Natural killer cell treated with Interleukin-12 subunit alpha and Interleukin-12 subunit beta and Interleukin-15 and Interleukin-18, amount 100 ng/mL, for 72 hours (primary cell): ENCODE data around the gene UIMC1. TPM values are rescaled to one million over a fixed set of nuclear protein-coding genes. Genes with fewer than 3 reads are reported as not detected.
A peak's percentile ranks its signal among the peaks of the same experiment; 100 is the strongest.
"Not testable (repeated sequence)": the region's sequence is repeated elsewhere in the genome, so short reads cannot be mapped to it uniquely, and the experiment has no call there.

Experiments used
- ATAC-seq, 2 donors: fragments of 150-1000 bp; cut with Tn5 transposase in 1 of 2; sonication (Bioruptor Pico), chemical (Tn5 transposase) in 1 of 2; 2 replicates each; pipeline ENCODE4 v1.10.0; 2021
- DNase-seq: peaks from one replicate; pipeline ENCODE4 v3.0.0; 2022; ENCODE audit warnings: low spot score
- H3K27ac Mint-ChIP-seq, 2 donors: 1 replicate in 1 of 2; 2 replicates in 1 of 2; pipeline ENCODE4 v1.8.0; 2022; ENCODE audit warnings: mixed read lengths in 2 of 2, mild to moderate bottlenecking in 1 of 2, moderate library complexity in 1 of 2
- H3K27me3 Mint-ChIP-seq, 2 donors: 1 replicate in 1 of 2; 2 replicates in 1 of 2; pipeline ENCODE4 v1.8.0; 2022; ENCODE audit warnings: mixed read lengths in 2 of 2
- H3K36me3 Mint-ChIP-seq: one replicate; pipeline ENCODE4 v1.8.0; 2022; ENCODE audit warnings: mixed read lengths
- H3K4me1 Mint-ChIP-seq, 2 donors: 1 replicate in 1 of 2; 2 replicates in 1 of 2; pipeline ENCODE4 v1.8.0; 2022; ENCODE audit warnings: low read depth in 2 of 2, mixed read lengths in 2 of 2, mild to moderate bottlenecking in 1 of 2
- H3K4me3 Mint-ChIP-seq: one replicate; pipeline ENCODE4 v1.8.0; 2022; ENCODE audit warnings: mixed read lengths
- H3K9me3 Mint-ChIP-seq: 2 replicates; pipeline ENCODE4 v1.8.0; 2022; ENCODE audit warnings: mixed read lengths
- total RNA-seq, 2 donors: library from RNA; stranded (reverse); gene quantifications; one replicate each; pipeline ENCODE4 v1.2.3, GENCODE V29; 2022

UIMC1 gene
- total RNA-seq, 2 donors from 2014 or later = 41.3 to 74.9 TPM

GRCh38 chr5:176996780-176997179 lies 9.8 kb downstream of the UIMC1 start:
- no peaks in the 10 kb centered on the region for H3K9me3 Mint-ChIP-seq
- H3K4me3 Mint-ChIP-seq = no peak overlapping the region
- H3K27ac Mint-ChIP-seq = no peak overlapping the region
- no peaks in the 10 kb centered on the region for H3K36me3 Mint-ChIP-seq
- peaks cover 38 to 54% of the 10 kb centered on the region in 2 donors for H3K4me1 Mint-ChIP-seq
- ATAC-seq (no peak), DNase-seq (no peak)
- no peaks in the 10 kb centered on the region for H3K27me3 Mint-ChIP-seq

GRCh38 chr5:176995896-176996767 lies 10.4 kb downstream of the UIMC1 start:
- peak overlapping the region in 1 of 2 donors; percentile 33 for H3K27ac Mint-ChIP-seq
- H3K4me3 Mint-ChIP-seq = no peak overlapping the region
- H3K9me3 Mint-ChIP-seq = no peaks in the 10 kb centered on the region
- H3K36me3 Mint-ChIP-seq = no peaks in the 10 kb centered on the region
- ATAC-seq = no peak
- no peak for DNase-seq
- H3K4me1 Mint-ChIP-seq = peaks cover 36 to 52% of the 10 kb centered on the region in 2 donors
- no peaks in the 10 kb centered on the region for H3K27me3 Mint-ChIP-seq

- ATAC-seq (no peak), DNase-seq (no peak)
- Mint-ChIP-seq H3K4me3 (no peak overlapping the region), H3K27me3 (no peaks in the 10 kb centered on the region), H3K9me3 (no peaks in the 10 kb centered on the region), H3K4me1 (peaks cover 34 to 46% of the 10 kb centered on the region in 2 donors), H3K27ac (no peak overlapping the region), H3K36me3 (no peaks in the 10 kb centered on the region)
Measured at GRCh38 chr5:176995122-176995490, 11.5 kb downstream of the UIMC1 start.

GRCh38 chr5:176994460-176995121 lies 12.0 kb downstream of the UIMC1 start:
- Mint-ChIP-seq H3K36me3 (no peaks in the 10 kb centered on the region), H3K27ac (no peak overlapping the region), H3K9me3 (no peaks in the 10 kb centered on the region), H3K27me3 (no peaks in the 10 kb centered on the region), H3K4me3 (no peak overlapping the region), H3K4me1 (peaks cover 29 to 41% of the 10 kb centered on the region in 2 donors)
- DNase-seq (no peak), ATAC-seq (no peak)

GRCh38 chr5:176993081-176993480 lies 13.5 kb downstream of the UIMC1 start:
- not testable (repeated sequence) for H3K36me3 Mint-ChIP-seq, H3K4me3 Mint-ChIP-seq, H3K27me3 Mint-ChIP-seq, ATAC-seq, H3K27ac Mint-ChIP-seq, H3K9me3 Mint-ChIP-seq, DNase-seq
- H3K4me1 Mint-ChIP-seq = peaks cover 31 to 41% of the 10 kb centered on the region in 2 donors

GRCh38 chr5:176987583-176987982 lies 19.0 kb downstream of the UIMC1 start:
- Mint-ChIP-seq H3K9me3 (no peaks in the 10 kb centered on the region), H3K36me3 (no peaks in the 10 kb centered on the region), H3K4me1 (peaks cover 11 to 17% of the 10 kb centered on the region in 2 donors), H3K27me3 (no peaks in the 10 kb centered on the region), H3K4me3 (no peak overlapping the region), H3K27ac (no peak overlapping the region)
- ATAC-seq = no peak
- DNase-seq = no peak

- Mint-ChIP-seq H3K27ac (no peak overlapping the region), H3K27me3 (no peaks in the 10 kb centered on the region)
Measured at GRCh38 chr5:176986280-176986679, 20.3 kb downstream of the UIMC1 start.

GRCh38 chr5:176985516-176985915 lies 21.1 kb downstream of the UIMC1 start:
- Mint-ChIP-seq H3K4me1 (peaks cover 11 to 17% of the 10 kb centered on the region in 2 donors), H3K27me3 (no peaks in the 10 kb centered on the region), H3K9me3 (no peaks in the 10 kb centered on the region), H3K36me3 (no peaks in the 10 kb centered on the region), H3K27ac (no peak overlapping the region), H3K4me3 (no peak overlapping the region)
- ATAC-seq (peak in 1 of 2 donors; percentile 49), DNase-seq (no peak)

More at GRCh38 chr5:176986280-176986679, 20.3 kb downstream of the UIMC1 start:
- Mint-ChIP-seq H3K4me3 (no peak overlapping the region), H3K9me3 (no peaks in the 10 kb centered on the region), H3K36me3 (no peaks in the 10 kb centered on the region), H3K4me1 (peaks cover 11 to 17% of the 10 kb centered on the region in 2 donors)
- no peak for DNase-seq
- ATAC-seq = no peak

- not testable (repeated sequence) for H3K9me3 Mint-ChIP-seq, H3K4me3 Mint-ChIP-seq, H3K27me3 Mint-ChIP-seq, ATAC-seq, H3K36me3 Mint-ChIP-seq, H3K27ac Mint-ChIP-seq, DNase-seq
- peaks cover 17 to 18% of the 10 kb centered on the region in 2 donors for H3K4me1 Mint-ChIP-seq
Measured at GRCh38 chr5:176984176-176984575, 22.4 kb downstream of the UIMC1 start.

GRCh38 chr5:176983593-176983992 lies 23.0 kb downstream of the UIMC1 start:
- H3K4me3 Mint-ChIP-seq, DNase-seq, H3K36me3 Mint-ChIP-seq, H3K27me3 Mint-ChIP-seq, ATAC-seq, H3K9me3 Mint-ChIP-seq: not testable (repeated sequence)
- Mint-ChIP-seq H3K4me1 (peaks cover 17 to 18% of the 10 kb centered on the region in 2 donors), H3K27ac (peak overlapping the region in 1 of 2 donors; percentile 57)

- not testable (repeated sequence) for H3K9me3 Mint-ChIP-seq, DNase-seq, H3K36me3 Mint-ChIP-seq, ATAC-seq, H3K27me3 Mint-ChIP-seq, H3K4me3 Mint-ChIP-seq
- Mint-ChIP-seq H3K4me1 (peaks cover 13 to 14% of the 10 kb centered on the region in 2 donors), H3K27ac (peak overlapping the region in 1 of 2 donors; percentile 57)
Measured at GRCh38 chr5:176983112-176983511, 23.5 kb downstream of the UIMC1 start.

GRCh38 chr5:176980818-176981217 lies 25.8 kb downstream of the UIMC1 start:
- H3K9me3 Mint-ChIP-seq = no peaks in the 10 kb centered on the region
- ATAC-seq (no peak), DNase-seq (no peak)
- H3K36me3 Mint-ChIP-seq = peaks cover 6% of the 10 kb centered on the region
- no peaks in the 10 kb centered on the region for H3K27me3 Mint-ChIP-seq
- peaks cover 9 to 11% of the 10 kb centered on the region in 2 donors for H3K4me1 Mint-ChIP-seq
- no peak overlapping the region for H3K27ac Mint-ChIP-seq
- H3K4me3 Mint-ChIP-seq = no peak overlapping the region

GRCh38 chr5:176979669-176980068 lies 26.9 kb downstream of the UIMC1 start:
- H3K27me3 Mint-ChIP-seq = no peaks in the 10 kb centered on the region
- no peak overlapping the region for H3K4me3 Mint-ChIP-seq
- no peaks in the 10 kb centered on the region for H3K9me3 Mint-ChIP-seq
- H3K4me1 Mint-ChIP-seq = peaks cover 10 to 13% of the 10 kb centered on the region in 2 donors
- H3K27ac Mint-ChIP-seq = no peak overlapping the region
- peaks cover 12% of the 10 kb centered on the region for H3K36me3 Mint-ChIP-seq
- no peak for DNase-seq
- peak in 1 of 2 donors; percentile 62 for ATAC-seq

GRCh38 chr5:176965633-176966032 lies 40.9 kb downstream of the UIMC1 start:
- peaks cover under 1 to 2% of the 10 kb centered on the region in 2 donors for H3K4me1 Mint-ChIP-seq
- H3K4me3 Mint-ChIP-seq = no peak overlapping the region
- ATAC-seq (no peak), DNase-seq (no peak)
- peaks cover 25% of the 10 kb centered on the region for H3K36me3 Mint-ChIP-seq
- no peaks in the 10 kb centered on the region for H3K9me3 Mint-ChIP-seq
- H3K27ac Mint-ChIP-seq = no peak overlapping the region
- no peaks in the 10 kb centered on the region for H3K27me3 Mint-ChIP-seq
